ENCODE results near the gene SAMD14. TPM values are rescaled to one million over a fixed set of nuclear protein-coding genes. Genes with fewer than 3 reads are reported as not detected.
A peak's percentile ranks its signal among the peaks of the same experiment; 100 is the strongest.

Gene SAMD14
- 1.3 and 4.7 TPM in 2 replicates for total RNA-seq (2014; rRNA removed; shearing (Covaris generic))
- polyA plus RNA-seq (2016; fragmentation: Nextera tagmentation; extraction: Ambion mirVana): 0.70 and 0.97 TPM in 2 replicates
- long read RNA-seq, partial matches to known transcripts: 0 of 2 reads
- long read RNA-seq, other reads (novel, unspliced or antisense): 2 of 2 reads

DNA sequence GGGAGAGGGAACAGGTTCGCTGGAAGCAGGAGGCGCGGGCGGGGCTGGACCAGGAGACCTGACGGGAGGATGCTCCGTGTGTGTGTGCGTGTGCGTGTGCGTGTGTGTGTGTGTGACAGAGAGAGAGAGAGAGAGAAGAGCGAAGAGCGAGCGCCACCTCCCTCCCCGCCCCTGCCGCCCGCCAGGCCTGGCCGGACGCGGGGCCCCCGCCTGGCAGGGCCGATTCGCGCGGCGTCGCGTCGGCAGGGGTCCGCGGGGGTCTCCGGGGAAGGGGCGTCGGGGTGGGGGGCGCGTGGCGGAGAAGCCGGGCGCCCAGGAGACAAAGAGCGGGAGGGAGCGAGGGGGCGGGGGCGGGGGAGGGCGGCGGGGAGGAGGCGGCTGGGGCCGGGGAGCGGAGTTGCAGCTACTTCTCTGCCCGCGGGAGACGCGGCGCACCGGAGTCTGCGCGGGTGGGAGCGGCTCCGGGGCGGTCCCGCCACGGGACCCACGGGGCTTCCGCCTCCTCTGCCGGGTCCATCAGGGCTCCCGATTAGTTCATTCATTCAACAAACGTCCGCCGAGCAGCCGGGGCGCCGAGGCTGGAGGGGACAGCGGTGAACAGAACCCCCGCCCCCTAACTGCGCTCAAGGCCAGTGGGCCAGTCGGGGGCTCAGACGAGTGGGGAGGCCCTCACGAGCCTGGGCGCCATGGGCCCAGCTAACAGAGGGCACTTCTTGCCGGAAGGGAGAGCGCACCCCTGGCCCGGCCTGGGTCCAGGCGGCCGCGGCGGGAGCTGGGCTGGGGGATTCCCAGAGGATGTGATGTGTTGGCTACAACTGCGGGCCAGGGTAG is at the start of gene SAMD14:
Gene SAMD14 (minus strand): TSS at position 433 of the 831 bp plus-strand sequence. CDS start 5,201 bp downstream, outside the sequence.
- DNase-seq (ENCODE audit: low spot score): peak; percentile 59
- H3K27ac Mint-ChIP-seq: no peak within 1 kb of the TSS
- peak within 1 kb of the TSS; percentile 91 for H3K4me3 Mint-ChIP-seq
- H2AFZ ChIP-seq: peak within 1 kb of the TSS; percentile 90
- H3K4me1 Mint-ChIP-seq: peaks cover 62% of the 10 kb centered on the region
- H3K79me2 ChIP-seq (replicated peaks; ENCODE audit: insufficient read depth): no peaks in the 10 kb centered on the region
- no peaks in the 10 kb centered on the region for H3K9me2 ChIP-seq (ENCODE audit: insufficient read depth)
- no peak within 1 kb of the TSS for H3K27ac ChIP-seq (ENCODE audit: low read depth)
- peaks cover 37% of the 10 kb centered on the region for H3K27me3 Mint-ChIP-seq (ENCODE audit: insufficient read depth, low read depth, poor library complexity)
- H3K9me3 Mint-ChIP-seq: no peaks in the 10 kb centered on the region
- TF ChIP-seq EZH2 (IDR thresholded peaks at IDR 0.05; ENCODE audit: low read depth, unreplicated experiment): peak; percentile 33
- TF ChIP-seq, protein P1, sequence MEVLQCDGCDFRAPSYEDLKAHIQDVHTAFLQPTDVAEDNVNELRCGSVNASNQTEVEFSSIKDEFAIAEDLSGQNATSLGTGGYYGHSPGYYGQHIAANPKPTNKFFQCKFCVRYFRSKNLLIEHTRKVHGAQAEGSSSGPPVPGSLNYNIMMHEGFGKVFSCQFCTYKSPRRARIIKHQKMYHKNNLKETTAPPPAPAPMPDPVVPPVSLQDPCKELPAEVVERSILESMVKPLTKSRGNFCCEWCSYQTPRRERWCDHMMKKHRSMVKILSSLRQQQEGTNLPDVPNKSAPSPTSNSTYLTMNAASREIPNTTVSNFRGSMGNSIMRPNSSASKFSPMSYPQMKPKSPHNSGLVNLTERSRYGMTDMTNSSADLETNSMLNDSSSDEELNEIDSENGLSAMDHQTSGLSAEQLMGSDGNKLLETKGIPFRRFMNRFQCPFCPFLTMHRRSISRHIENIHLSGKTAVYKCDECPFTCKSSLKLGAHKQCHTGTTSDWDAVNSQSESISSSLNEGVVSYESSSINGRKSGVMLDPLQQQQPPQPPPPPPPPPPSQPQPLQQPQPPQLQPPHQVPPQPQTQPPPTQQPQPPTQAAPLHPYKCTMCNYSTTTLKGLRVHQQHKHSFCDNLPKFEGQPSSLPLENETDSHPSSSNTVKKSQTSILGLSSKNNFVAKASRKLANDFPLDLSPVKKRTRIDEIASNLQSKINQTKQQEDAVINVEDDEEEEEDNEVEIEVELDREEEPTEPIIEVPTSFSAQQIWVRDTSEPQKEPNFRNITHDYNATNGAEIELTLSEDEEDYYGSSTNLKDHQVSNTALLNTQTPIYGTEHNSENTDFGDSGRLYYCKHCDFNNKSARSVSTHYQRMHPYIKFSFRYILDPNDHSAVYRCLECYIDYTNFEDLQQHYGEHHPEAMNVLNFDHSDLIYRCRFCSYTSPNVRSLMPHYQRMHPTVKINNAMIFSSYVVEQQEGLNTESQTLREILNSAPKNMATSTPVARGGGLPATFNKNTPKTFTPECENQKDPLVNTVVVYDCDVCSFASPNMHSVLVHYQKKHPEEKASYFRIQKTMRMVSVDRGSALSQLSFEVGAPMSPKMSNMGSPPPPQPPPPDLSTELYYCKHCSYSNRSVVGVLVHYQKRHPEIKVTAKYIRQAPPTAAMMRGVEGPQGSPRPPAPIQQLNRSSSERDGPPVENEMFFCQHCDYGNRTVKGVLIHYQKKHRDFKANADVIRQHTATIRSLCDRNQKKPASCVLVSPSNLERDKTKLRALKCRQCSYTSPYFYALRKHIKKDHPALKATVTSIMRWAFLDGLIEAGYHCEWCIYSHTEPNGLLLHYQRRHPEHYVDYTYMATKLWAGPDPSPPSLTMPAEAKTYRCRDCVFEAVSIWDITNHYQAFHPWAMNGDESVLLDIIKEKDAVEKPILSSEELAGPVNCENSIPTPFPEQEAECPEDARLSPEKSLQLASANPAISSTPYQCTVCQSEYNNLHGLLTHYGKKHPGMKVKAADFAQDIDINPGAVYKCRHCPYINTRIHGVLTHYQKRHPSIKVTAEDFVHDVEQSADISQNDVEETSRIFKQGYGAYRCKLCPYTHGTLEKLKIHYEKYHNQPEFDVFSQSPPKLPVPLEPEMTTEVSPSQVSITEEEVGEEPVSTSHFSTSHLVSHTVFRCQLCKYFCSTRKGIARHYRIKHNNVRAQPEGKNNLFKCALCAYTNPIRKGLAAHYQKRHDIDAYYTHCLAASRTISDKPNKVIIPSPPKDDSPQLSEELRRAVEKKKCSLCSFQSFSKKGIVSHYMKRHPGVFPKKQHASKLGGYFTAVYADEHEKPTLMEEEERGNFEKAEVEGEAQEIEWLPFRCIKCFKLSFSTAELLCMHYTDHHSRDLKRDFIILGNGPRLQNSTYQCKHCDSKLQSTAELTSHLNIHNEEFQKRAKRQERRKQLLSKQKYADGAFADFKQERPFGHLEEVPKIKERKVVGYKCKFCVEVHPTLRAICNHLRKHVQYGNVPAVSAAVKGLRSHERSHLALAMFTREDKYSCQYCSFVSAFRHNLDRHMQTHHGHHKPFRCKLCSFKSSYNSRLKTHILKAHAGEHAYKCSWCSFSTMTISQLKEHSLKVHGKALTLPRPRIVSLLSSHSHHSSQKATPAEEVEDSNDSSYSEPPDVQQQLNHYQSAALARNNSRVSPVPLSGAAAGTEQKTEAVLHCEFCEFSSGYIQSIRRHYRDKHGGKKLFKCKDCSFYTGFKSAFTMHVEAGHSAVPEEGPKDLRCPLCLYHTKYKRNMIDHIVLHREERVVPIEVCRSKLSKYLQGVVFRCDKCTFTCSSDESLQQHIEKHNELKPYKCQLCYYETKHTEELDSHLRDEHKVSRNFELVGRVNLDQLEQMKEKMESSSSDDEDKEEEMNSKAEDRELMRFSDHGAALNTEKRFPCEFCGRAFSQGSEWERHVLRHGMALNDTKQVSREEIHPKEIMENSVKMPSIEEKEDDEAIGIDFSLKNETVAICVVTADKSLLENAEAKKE (CRISPR knock-in tag; IDR thresholded peaks at IDR 0.05): no peak
- no peaks in the 10 kb centered on the region for H4K20me1 ChIP-seq (replicated peaks; ENCODE audit: insufficient read depth)
- H3K4me3 ChIP-seq: peak within 1 kb of the TSS; percentile 69
- no peaks in the 10 kb centered on the region for H3K36me3 Mint-ChIP-seq (ENCODE audit: low read depth)
- peaks cover 37% of the 10 kb centered on the region for H3K4me1 ChIP-seq (ENCODE audit: insufficient read depth)
- H3F3A ChIP-seq (replicated peaks; ENCODE audit: low read depth): no peaks in the 10 kb centered on the region; the same call in 1 of the 2 replicates
- H3K36me3 ChIP-seq (ENCODE audit: insufficient read depth): no peaks in the 10 kb centered on the region
- ATAC-seq: peak; percentile 27
- peak within 1 kb of the TSS; percentile 82 for H3K4me2 ChIP-seq
- peaks cover 42% of the 10 kb centered on the region for H3K27me3 ChIP-seq (ENCODE audit: insufficient read depth)

All from GM23338 (cell line).